ENCODE measurements around the gene KLF6. TPM values are rescaled to one million over a fixed set of nuclear protein-coding genes. Genes with fewer than 3 reads are reported as not detected.

The KLF6 gene
- total RNA-seq, 4 donors from 2014 or later = 23.3 to 84.7 (median 49.8) TPM

- ATAC-seq (no peak), DNase-seq (no peak)
- in situ Hi-C loops (cut with MboI; ENCODE audit: low sequenced_read_pairs in 4 of 4) = no loop called here
- no peak overlapping the region for H3K27ac ChIP-seq
- no peaks in the 10 kb centered on the region for H3K27me3 ChIP-seq
- peaks cover 18 to 20% of the 10 kb centered on the region in 2 donors for H3K4me1 ChIP-seq
- no peaks in the 10 kb centered on the region for H3K9me3 ChIP-seq
- no peak overlapping the region for H3K4me3 ChIP-seq
- no peaks in the 10 kb centered on the region for H3K36me3 ChIP-seq
- TF ChIP-seq POLR2A (IDR thresholded peaks at IDR 0.05) (no peak), CTCF (IDR thresholded peaks at IDR 0.05 in 4 of 5, conservative IDR thresholded peaks at IDR 0.05 in 1 of 5) (no peak)
- intact Hi-C loops (cut with DNase I; ENCODE audit: low total_unique reads) = no loop called here
Measured at GRCh38 chr10:3831608-3832007, 46.6 kb upstream of the KLF6 start.

- TF ChIP-seq POLR2A (IDR thresholded peaks at IDR 0.05) (no peak), CTCF (IDR thresholded peaks at IDR 0.05 in 4 of 5, conservative IDR thresholded peaks at IDR 0.05 in 1 of 5) (no peak)
- ATAC-seq (no peak), DNase-seq (no peak)
- in situ Hi-C loops (cut with MboI; ENCODE audit: low sequenced_read_pairs in 4 of 4) = no loop called here
- Histone ChIP-seq H3K27ac (no peak overlapping the region), H3K4me1 (peaks cover 23 to 27% of the 10 kb centered on the region in 2 donors), H3K27me3 (no peaks in the 10 kb centered on the region), H3K36me3 (no peaks in the 10 kb centered on the region), H3K4me3 (no peak overlapping the region), H3K9me3 (no peaks in the 10 kb centered on the region)
- intact Hi-C loops (cut with DNase I; ENCODE audit: low total_unique reads) = no loop called here
Measured at GRCh38 chr10:3830946-3831345, 45.9 kb upstream of the KLF6 start.

- in situ Hi-C loops (cut with MboI; ENCODE audit: low sequenced_read_pairs in 4 of 4) = no loop called here
- intact Hi-C loops (cut with DNase I; ENCODE audit: low total_unique reads) = loop anchor here (5.0 to 10.0 kb wide), 3 partner anchors 85 to 848 kb away; no protein-coding TSS in a partner anchor
- H3K4me3 ChIP-seq = peak overlapping the region; percentile 50 to 62 (median 58)
- H3K36me3 ChIP-seq = no peaks in the 10 kb centered on the region
- DNase-seq (no peak), ATAC-seq (no peak)
- H3K27me3 ChIP-seq = no peaks in the 10 kb centered on the region
- TF ChIP-seq CTCF (IDR thresholded peaks at IDR 0.05 in 4 of 5, conservative IDR thresholded peaks at IDR 0.05 in 1 of 5) (no peak), POLR2A (IDR thresholded peaks at IDR 0.05) (no peak)
- H3K4me1 ChIP-seq = peaks cover 33 to 36% of the 10 kb centered on the region in 2 donors
- H3K9me3 ChIP-seq = no peaks in the 10 kb centered on the region
- H3K27ac ChIP-seq = peak overlapping the region; percentile 73 to 92 (median 89)
Measured at GRCh38 chr10:3829156-3830050, 44.4 kb upstream of the KLF6 start.

GRCh38 chr10:3828404-3829155, 43.6 kb upstream of the KLF6 start:
- peak overlapping the region; percentile 50 to 62 (median 58) for H3K4me3 ChIP-seq
- no peaks in the 10 kb centered on the region for H3K9me3 ChIP-seq
- TF ChIP-seq POLR2A (IDR thresholded peaks at IDR 0.05) = no peak
- no peak for TF ChIP-seq CTCF (IDR thresholded peaks at IDR 0.05 in 4 of 5, conservative IDR thresholded peaks at IDR 0.05 in 1 of 5)
- no peak for DNase-seq
- no peaks in the 10 kb centered on the region for H3K27me3 ChIP-seq
- no peaks in the 10 kb centered on the region for H3K36me3 ChIP-seq
- no peak for ATAC-seq
- H3K4me1 ChIP-seq = peaks cover 33 to 36% of the 10 kb centered on the region in 2 donors
- H3K27ac ChIP-seq = peak overlapping the region; percentile 73 to 92 (median 89)
- intact Hi-C loops (cut with DNase I; ENCODE audit: low total_unique reads) (loop anchor here (5.0 to 10.0 kb wide), 3 partner anchors 84 to 849 kb away; no protein-coding TSS in a partner anchor), in situ Hi-C loops (cut with MboI; ENCODE audit: low sequenced_read_pairs in 4 of 4) (no loop called here)

All from gastrocnemius medialis (tissue), 4 donors.